GM19397 (cell line): ENCODE data around the gene FAM131C.
"Not testable (repeated sequence)": the region's sequence is repeated elsewhere in the genome, so short reads cannot be mapped to it uniquely, and the experiment has no call there.

ENCODE experiments used
- ATAC-seq: cut with Tn5 transposase; IDR thresholded peaks from one replicate; pipeline ENCODE4 v1.9.1; 2021; ENCODE audit warnings: mild to moderate bottlenecking, moderate library complexity; ENCODE audit not compliant: unreplicated experiment

The FAM131C gene

DNA sequence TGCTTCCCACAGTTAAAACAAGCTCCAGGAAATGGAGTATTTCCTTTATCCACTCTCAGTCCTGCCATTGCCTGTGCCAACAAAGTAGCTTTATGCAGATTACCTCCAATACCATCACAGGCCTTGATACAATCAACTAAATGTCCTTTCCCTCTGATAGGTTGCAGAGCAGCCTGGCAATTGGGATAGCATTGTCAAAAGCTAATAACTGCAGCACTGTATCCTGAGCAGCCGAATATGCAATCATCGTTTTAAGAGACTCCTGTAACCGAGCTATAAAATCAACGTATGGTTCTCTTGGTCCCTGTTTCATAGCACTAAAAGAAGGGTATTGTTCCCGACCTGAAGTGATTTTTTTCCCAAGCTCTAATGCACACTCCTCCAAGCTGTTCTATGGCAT, 33.6 kb upstream of the FAM131C start:
- ATAC-seq: not testable (repeated sequence)

DNA sequence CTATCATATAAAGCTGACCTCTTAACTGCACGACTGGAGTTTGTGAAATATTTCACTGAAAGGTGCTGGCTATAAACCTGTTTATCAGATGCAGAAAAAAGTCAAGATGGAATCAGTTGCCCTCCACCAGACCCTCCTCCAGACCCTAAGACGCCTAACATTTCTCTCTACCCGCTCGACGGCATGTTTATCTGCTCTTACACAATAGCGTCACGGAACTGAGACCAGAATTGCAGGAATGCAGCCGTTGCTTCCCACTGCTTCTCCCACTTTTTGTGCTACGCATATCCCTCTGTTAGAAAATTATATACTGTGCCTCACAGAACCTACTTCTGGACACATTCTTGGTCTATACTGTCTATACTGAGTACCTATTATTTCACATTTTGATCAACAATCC, 28.2 kb upstream of the FAM131C start:
- ATAC-seq: no peak

DNA sequence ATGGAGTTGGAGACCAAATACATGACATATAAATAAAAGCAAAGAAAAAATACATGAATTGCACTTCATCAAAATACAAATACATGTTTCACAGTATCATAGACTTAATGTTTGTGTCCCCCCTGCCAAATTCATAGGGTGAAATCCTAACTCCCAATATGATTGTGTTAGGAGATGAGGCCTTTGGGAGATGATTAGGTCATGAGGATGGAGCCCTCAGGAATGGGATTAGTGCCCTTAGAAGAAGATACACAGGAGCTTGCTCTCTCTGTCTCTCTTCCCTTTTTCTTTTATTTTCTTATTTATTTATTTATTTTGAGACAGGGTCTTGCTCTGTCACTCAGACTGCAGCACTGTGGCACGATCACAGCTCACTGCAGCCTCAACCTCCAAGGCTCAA, 26.0 kb upstream of the FAM131C start:
- no peak for ATAC-seq

DNA sequence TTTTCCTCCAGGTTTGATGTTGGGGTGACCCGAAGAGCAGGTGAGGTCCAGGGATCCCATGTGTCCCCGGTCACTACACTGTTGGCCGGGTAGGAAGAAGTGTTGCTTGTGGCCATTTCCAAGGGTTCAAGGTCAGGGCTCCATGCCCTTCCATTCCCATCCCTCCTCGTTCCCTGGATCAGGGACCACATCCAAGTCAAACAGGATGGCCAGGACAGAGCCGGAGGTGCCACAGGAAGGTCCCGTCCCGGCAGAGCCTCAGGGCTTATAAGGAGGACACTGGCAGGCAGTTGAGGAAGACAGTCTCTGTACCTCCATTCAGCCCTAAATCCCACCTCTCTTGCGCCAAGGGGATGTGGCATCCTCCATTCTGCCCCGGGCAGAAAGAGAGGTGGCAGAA, 22.0 kb upstream of the FAM131C start:
- no peak for ATAC-seq

DNA sequence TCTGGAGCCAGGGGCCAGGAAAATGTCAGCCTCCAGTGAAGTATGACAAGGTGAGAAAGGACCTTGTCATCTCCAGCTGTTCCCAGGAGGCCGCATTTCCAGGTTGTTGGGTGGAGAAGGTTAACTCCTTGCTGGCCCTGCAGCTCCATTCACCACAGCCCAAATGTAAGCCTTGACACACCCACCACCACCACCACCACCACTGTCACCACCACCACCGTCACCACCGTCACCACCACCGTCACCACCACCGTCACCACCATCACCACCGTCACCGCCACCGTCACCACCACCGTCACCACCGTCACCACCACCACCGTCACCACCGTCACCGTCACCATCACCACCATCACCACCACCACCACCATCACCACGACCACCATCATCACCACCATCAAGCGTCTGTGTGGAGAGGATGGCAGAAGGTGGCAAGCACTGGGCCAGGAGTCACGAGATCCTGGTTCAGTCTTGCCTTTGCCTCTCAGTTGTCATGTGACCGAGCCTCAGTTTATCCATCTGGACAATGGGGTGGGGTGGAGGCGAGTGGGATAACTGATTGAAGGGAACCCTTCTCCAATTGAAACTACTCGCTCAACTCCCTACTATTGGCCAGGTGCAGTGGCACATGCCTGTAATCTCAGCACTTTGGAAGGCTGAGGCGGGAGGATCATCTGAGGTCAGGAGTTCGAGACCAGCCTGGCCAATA, 21.2 kb upstream of the FAM131C start:
- no peak for ATAC-seq

DNA sequence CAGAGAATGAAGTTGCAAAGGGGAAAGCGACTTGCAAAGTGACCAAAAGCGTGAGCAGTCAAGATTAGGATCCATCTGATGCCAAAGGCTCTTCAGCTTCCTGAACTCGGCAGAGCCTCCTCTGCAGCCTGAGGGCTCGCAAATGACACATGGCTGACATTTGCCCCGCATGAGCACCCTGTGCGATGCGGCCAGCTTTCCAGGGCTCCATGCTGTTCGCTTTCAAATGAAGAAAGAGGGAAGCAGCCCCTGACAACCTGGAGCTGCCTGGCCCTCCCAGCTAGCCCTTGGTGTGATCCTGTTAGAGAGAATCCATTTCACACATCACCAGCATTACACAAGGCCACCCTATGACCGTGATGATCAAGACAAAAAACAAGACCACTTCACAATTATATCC, 20.2 kb upstream of the FAM131C start:
- no peak for ATAC-seq

DNA sequence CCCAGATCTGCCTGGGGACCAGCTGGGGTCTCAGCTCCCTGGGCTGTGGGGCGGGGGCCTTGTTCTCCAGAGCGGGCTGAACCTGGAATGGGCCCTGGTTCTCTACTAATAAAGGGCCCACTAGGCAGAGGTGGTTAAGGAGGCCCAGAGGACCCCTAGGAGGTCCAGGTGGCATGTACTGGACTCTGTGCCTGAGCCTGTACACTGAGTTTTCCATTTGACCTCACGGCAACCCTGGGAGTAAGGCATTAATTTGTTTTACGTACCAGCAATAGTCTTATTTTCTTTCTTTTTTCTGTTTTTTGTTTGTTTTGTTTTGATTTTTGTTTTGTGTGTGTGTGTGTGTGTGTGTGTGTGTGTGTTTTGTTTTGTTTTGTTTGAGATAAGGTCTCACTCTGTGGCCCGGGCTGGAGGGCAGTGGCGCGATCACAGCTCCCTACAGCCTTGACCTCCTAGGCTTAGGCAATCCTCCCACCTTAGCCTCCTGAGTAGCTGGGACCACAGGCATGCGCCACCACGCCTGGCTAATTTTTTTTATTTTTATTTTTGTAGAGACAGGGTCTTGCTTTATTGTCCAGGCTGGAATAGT, 19.6 kb upstream of the FAM131C start:
- no peak for ATAC-seq

DNA sequence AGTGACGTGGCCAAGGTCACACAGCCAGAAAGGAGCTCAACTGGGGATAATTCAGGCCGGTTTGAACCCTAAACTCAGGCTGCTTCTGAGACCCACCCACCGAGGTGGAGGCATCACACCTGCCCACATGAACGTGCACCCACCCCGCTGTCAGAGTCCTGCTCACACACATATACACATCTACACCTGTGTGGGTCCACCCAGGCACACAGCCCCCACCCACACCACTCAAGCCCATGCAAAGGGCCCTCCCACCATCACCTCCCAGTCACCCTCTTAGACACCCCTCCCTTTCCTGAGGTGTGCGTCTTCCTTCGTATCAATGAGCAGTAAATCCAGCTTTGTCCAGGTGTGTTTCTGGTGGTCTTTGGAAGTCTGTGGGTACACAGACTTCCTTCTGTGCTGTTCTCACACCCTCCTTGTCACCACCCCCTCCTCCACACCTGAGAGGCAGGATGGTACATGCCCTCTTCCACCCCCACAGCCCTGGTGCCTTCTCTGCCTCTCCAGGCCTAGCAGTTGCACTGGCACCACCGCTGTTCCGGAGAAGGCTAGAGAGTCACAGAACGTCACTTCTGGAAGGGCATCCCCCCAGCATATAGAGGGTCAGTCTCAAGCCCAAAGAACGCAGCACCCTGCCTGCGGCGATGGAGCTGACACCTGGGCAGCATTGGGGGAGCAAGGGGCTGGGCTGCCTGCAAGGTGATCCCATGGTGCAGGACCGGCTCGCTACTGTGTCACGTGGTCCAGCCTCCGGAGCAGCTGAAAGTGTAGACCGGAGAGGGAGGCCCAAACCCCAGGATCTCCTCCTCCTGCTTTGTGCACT, 18.9 kb upstream of the FAM131C start:
- no peak for ATAC-seq

DNA sequence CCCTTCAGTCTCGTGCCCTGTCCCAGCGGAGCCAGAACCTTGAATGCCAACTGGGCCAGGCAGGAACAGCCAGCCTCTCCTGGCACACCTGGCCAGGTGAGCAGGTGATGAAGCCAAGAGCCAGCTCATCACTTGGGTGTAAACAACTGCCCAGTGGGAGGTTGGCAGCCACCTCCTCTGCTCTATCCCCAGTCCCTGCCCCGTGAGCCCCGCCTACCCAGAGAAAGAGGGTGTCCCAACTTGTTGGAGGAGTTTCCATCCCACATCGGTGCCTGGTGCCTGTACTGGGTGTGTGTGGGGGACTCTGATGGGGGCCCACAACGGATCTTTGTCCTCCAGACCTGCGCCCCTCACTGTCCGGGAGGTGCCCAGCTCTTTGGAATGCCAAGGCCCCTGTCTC, 17.8 kb upstream of the FAM131C start:
- ATAC-seq: no peak

DNA sequence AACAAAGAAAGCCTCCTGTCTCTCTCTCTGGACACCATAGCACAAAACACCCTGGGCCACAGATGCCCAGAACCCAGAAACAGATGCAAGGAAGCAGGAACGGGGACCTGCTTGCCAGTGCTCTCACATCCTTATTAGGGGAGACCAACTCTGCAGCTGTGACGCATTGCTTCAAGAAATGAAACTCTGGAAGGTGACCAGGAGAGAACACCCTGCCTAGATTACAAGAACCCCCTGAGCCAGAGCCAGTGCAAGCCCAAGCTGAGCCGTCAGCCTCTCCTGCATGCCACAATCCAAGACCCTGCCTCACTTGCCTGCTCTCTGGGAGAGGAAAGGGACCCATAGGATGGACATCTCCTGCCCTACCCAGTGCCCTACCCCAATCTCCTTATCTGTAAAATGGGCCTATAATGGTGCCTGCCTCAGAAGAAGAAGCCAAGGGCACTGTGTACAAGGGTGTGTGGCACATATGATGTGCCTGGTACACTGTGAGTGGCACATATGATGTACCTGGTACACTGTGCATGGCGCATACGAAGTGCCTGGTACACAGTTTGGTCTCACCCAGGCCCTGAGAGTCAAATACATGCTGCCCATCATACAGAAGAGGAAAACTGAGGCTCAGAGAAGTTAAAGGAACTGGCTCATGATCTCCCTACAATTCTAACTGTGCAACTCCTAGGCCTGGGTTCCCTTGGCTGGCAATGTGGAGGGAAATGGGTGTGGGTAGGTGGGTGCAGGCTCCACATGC, 16.8 kb upstream of the FAM131C start:
- no peak for ATAC-seq

DNA sequence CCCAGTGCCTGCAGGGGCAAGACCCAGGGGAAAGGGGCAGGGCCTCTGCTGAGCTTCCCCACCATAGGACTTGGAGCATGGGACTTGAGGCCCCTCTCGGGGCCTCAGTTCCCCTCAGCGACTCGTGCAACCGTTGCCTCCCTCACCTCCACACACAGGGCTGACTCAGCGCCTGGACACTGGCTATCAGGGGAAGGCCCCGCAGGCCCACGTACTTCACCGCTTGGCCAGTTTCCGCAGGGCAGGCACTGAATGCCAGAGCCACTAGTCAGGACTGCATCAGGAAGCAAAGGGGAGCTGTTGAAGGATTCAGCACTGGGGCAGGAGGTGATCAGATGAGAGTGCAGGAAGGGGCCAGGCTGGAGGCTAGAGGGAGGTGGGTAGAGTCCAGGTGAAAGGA, 15.5 kb upstream of the FAM131C start:
- no peak for ATAC-seq

DNA sequence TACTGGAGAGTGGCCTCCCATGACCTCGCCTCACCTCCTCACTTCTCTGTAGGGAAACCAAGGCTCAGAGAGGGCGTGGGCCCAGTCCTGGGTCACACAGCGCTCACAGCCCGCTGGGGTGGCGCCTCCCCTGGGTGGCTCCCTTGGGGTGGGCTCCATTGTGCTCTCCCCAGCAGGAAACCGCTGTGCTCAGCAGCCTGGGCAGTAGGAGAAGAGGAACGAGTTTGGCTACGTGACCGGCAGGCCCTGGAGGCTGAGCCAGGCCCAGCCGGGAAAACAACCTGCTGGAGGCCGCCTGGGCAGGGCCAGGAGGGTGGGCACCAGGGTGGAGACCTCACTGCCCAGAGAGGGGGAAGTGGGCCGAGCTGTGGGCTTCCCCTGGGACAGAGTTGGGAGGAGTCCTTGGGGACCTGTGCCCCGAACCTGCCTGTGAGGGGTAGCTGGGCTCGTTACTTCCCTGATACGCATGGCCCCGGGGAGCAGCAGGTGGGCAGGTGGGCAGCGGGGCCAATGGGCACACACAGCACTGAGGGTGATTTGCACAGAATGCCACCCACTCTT, 15.0 kb upstream of the FAM131C start:
- no peak for ATAC-seq

DNA sequence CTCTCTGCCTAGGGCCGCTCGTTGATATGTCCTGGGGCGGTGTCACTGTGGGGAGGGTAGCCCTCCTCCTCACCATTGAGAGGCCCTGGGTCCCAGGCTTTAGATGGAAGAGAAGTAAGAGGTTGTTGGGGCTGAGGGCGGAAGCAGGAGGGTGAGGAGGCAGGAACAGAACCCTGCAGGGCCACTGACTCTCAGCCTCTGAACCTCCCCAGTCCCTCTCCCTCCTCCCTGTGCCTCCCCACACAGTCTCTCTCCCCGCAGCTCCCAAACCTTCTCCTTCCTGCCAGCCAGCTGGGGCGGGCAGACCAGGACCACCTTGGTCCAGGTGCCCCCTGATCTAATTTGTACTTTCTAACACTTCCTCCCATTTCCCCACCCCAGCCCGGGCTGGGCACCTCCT, 14.3 kb upstream of the FAM131C start:
- no peak for ATAC-seq

DNA sequence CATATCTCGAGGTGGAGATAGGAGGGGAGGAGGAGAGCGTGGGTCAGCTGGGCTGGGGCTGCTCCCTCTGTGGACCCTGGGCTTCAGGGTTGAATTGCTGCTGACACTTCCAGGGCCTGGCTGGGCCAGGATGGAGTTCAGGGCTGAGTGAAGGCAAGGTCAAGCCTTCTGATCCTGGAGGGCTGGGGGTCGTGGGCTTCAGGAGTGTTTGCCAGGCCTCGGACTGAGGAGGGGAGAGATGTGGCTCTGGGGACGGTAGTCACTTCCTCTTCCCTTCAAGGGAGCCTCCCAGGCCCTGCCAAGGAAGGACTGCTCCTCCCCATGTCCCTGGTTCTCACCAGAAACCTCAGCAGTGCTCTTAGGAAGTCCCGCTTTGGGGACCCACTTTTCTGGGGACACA, 12.1 kb upstream of the FAM131C start:
- no peak for ATAC-seq

DNA sequence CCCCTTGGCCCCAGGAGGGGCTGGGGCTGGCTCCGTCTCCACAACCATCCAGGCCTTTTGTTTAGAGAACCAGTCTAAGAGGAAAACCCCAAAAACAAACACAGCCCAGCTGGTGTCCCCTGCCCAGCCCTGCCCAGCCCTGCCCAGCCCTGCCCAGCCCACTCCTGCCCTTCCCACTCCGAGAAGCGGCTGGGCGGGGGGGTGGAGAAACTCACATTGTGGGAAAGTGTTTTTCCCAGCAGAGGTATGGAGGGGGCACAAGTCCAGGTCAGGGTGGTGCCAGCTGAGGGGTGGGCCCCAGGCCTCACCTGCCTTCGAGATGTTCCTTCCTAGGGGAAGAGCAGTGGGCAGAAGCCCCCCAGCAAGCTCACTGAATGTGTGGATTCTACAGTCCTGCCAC, 10.0 kb upstream of the FAM131C start:
- no peak for ATAC-seq

DNA sequence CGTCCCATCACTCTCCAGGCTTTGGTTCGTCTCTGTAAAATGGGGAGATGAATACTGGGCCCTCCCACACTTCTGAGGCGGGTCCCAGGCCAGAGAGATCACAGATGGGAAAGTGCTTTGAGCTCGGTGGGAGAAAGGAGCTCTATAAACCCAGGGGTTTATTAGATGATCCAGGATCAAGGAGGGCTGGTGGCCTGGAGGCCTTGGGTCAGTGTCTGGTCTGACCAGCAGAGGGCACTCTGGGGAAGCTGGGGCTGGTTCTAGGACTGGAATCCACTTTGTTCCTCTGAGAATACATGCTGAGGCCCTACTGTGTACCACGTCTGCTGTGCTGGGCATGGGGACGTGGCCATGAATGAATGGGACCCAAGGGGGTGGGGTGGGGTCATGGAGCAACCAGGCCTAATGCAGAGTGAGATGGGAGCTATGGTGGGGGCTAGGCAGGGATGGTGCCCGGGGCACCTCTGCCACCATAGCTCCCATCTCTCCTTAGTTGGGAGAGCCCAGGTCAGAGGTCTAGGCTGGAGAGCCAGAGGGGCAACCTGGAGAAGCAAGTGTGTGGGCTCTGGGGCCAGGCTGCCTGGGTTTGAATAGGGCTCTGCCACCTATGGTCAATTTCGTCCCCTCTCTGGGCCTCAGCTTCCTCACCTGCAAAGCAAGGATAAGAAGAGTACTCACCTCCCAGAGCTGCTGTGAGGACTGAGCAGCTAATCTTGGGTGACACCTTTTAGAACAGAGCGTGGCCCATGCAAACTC, 9.0 kb upstream of the FAM131C start:
- ATAC-seq: no peak

DNA sequence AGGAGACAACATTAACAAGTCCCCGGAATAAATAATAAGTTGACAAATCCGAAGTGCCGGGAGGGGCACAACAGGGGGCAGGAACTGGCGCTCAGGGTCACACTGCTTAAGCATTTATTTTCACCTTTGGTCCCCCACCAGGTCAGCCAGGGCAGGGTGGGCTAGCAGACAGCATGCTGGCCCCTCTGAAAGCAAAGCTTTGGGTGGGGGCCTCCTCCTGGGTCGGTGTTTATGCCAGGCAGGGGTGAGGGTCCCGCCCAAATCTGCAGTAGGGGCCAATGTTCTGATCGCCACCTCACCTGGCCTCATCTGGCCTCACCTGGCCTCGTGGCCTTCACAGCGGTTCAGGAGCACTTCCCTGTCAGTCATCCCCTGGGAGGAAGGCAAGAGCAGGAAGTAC, 8.2 kb upstream of the FAM131C start:
- no peak for ATAC-seq

DNA sequence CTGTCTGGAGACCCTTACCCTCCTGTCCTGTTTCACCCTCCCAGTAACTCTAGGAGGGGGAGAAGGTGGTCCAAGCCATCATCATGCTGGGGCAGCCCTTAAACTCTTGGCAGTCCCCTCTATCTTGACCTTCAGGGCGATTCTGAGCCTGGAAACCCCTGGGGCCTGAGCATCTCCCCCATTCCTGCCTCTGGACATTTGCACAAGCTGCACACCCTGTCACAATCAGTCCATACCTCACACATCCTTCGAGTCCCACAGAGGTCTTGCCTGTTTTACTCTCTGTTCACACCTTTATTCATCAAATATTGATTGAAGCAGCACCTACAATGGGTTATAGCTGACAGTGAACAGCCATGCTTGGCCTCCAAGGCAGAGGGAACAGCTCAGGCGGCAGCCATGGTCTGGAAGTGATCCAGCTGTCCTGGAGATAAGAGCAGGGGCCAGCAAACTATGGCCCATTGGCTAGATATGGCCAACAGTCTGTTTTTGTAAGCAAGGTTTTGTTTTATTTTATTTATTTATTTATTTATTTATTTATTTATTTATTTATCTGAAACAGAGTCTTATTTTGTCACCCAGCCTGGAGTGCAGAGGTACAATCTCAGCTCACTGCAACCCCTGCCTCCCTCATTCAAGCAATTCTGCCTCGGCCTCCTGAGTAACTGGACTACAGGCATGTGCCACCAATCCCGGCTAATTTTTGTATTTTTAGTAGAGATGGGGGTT, 7.1 kb upstream of the FAM131C start:
- no peak for ATAC-seq

DNA sequence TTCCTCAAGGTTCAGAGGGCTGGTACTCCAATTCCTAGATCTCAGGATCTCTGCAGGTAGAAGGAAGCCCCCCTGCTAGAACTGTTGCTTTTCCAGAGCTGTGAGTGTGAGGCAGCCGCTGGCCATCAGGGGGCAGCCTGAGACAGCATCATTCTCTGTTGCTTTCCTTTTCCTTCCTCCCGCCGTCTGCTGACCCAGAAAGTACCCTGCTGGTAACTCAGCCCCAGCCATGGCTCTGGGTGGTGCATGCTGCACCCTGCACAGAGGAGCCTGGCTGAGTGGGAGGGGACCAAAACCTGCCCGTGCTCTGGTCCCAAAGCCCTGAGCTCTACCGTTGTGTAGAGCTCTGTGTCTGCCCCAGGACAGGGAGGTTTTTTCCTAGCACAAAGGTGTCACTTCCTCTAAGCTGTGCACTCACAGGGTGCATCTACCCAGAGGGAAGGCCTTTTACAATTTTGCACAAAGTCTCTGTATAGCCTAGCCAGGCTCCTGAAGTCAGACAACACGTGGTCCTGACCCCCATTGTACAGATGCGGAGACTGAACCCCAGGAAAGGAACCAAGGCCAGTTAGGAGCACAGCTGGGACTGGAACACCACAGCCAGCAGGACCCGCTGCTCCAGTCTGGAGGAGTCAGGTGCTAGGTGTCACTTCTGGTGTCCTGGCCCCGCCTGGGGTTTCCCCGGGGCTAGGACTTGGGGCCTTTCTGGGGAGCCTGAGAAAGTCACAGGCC, 5.6 kb upstream of the FAM131C start:
- ATAC-seq: no peak
